GM21423 (cell line): Measurements from ENCODE around the gene IFNL4.
A peak's percentile ranks its signal among the peaks of the same experiment; 100 is the strongest.
"Not testable (repeated sequence)": the region's sequence is repeated elsewhere in the genome, so short reads cannot be mapped to it uniquely, and the experiment has no call there.

Experiments used
- ATAC-seq: cut with Tn5 transposase; IDR thresholded peaks from one replicate; pipeline ENCODE4 v1.9.1; 2021; ENCODE audit warnings: mild to moderate bottlenecking, moderate library complexity; ENCODE audit not compliant: unreplicated experiment

Gene IFNL4

GRCh38 chr19:39261704-39262103, 13.0 kb upstream of the IFNL4 start:
- ATAC-seq = no peak

GRCh38 chr19:39257227-39257626, 8.6 kb upstream of the IFNL4 start:
- no peak for ATAC-seq

GRCh38 chr19:39254531-39255345, 6.1 kb upstream of the IFNL4 start:
- ATAC-seq = no peak

GRCh38 chr19:39253374-39254149, 4.9 kb upstream of the IFNL4 start:
- no peak for ATAC-seq

GRCh38 chr19:39252458-39252857, 3.8 kb upstream of the IFNL4 start:
- no peak for ATAC-seq

DNA sequence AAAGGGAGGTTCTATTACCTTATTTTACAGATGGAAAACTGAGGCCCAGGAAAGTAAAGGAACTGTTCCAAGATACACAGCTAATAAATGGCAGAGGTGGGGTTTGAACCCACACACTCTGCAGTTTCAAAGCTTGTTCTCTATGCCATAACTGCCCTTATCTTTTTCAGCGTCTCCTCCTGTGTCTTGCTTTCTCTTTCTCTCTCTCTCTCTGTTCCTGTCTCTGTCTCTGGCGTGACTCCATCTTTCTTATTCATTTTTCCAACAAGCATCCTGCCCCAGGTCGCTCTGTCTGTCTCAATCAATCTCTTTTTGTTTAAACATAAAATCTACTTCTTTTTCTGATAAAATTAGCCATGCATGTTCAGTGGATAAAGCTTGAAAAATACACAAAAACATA, 3.2 kb upstream of the IFNL4 start:
- ATAC-seq = no peak

DNA sequence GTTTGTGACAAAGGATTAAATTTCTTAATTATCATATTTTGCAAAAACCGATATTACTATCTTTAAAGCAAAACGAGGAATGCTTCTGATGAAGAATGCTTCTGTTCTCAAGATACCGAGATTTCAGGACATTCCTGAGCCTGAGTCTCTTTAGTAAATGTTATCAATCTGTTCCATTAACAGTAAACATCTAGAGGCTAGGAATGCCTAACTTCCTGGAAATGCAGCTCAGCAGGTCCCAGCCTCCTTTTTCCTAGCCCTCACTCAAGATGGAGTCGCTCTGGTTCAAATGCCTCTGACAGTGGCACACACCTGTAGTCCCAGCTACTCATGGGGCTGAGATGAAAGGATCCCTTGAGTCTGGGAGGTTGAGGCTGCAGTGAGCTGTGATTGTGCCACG, 2.4 kb upstream of the IFNL4 start:
- ATAC-seq = no peak

- no peak for ATAC-seq
These were observed 673 bp downstream of the IFNL4 start for GRCh38 chr19:39247701-39248664.

DNA sequence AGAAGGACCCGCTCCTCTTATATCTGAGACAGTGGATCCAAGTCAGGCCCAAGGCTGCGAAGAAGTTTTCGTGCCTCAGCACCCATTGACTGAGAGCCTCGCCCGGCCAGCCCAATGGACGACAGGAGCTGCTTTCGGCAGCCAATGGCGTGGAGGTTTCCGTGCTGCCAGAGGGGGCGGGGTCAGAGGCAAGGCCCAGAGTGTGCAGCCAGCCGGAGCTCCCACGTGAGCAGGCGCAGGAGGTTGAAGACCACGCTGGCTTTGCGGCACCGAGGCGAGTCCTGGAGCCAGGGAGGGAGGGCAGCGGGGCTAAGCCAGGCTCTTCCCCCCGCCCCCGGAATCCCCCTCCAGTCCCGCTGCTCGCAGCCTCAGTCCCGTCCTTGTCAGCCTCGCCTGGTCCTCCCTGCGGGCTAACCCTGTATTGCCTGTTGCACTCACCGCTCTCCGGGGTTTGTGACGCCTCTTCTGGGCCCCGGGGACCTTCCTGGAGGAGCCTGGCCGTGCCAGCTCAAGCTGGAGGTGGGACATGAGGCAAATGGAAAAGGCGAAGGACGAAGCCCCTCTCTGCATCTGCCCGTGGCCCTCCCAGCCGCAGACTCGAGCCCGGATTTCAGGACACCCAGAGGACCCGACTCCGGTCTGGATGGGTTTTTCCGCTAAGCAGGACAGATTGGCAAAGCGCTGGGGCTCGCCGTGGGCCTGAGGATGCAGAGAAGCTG, 1.5 kb downstream of the IFNL4 start:
- ATAC-seq = no peak

- not testable (repeated sequence) for ATAC-seq
These were observed 3.5 kb downstream of the IFNL4 start for GRCh38 chr19:39245166-39245565.

GRCh38 chr19:39244410-39245100, 4.1 kb downstream of the IFNL4 start, which contains the start of gene IFNL3:
Gene IFNL3, minus strand, starts transcription at chr19:39245006. Its CDS starts 39 bp downstream, at chr19:39244967.
- not testable (repeated sequence) for ATAC-seq

GRCh38 chr19:39243741-39244140, 4.9 kb downstream of the IFNL4 start:
- ATAC-seq = not testable (repeated sequence)

DNA sequence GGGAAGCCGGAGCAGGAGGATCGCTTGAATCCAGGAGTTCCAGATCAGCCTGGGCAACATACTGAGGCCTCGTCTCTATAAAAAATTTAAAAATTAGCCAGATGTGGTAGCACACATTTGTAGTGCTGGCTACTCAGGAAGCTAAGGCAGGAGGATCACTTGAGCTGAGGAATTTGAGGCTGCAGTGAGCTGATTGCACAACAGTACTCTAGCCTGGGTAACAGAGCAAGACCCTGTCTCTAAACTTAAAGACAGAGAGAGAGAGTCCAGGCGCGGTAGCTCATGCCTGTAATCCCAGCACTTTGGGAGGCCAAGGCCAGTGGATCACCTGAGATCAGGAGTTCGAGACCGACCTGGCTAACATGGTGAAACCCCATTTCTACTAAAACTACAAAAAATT, 8.2 kb downstream of the IFNL4 start:
- ATAC-seq = no peak

- no peak for ATAC-seq
These were observed 9.7 kb downstream of the IFNL4 start for GRCh38 chr19:39238944-39239343.

DNA sequence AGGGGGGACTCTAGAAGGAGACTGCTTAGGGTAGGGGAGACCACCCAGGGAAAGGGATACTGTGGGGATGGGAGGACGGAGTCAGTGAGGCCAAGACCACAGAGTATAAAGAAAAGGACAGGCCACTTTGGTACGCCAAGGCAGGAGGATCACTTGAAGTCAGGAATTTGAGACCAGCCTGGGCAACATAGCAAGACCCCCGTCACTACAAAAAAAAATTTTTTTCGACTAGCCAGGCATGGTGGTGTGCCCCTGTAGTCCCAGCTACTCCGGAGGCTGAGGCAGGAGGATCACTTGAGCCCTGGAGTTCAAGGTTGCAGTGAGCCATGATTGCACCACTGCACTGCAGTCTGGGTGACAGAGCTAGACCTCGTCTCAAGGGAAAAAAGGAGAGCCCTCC, 10.4 kb downstream of the IFNL4 start:
- no peak for ATAC-seq

GRCh38 chr19:39237200-39238184, 11.2 kb downstream of the IFNL4 start:
- ATAC-seq = peak; percentile 73

GRCh38 chr19:39236527-39236926, 12.1 kb downstream of the IFNL4 start:
- ATAC-seq = no peak

GRCh38 chr19:39232708-39233107, 15.9 kb downstream of the IFNL4 start:
- no peak for ATAC-seq
